Measurements from ENCODE around the gene NFKBIL1.
"Not testable (repeated sequence)": the region's sequence is repeated elsewhere in the genome, so short reads cannot be mapped to it uniquely, and the experiment has no call there.

The NFKBIL1 gene, protein sequence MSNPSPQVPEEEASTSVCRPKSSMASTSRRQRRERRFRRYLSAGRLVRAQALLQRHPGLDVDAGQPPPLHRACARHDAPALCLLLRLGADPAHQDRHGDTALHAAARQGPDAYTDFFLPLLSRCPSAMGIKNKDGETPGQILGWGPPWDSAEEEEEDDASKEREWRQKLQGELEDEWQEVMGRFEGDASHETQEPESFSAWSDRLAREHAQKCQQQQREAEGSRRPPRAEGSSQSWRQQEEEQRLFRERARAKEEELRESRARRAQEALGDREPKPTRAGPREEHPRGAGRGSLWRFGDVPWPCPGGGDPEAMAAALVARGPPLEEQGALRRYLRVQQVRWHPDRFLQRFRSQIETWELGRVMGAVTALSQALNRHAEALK

DNA sequence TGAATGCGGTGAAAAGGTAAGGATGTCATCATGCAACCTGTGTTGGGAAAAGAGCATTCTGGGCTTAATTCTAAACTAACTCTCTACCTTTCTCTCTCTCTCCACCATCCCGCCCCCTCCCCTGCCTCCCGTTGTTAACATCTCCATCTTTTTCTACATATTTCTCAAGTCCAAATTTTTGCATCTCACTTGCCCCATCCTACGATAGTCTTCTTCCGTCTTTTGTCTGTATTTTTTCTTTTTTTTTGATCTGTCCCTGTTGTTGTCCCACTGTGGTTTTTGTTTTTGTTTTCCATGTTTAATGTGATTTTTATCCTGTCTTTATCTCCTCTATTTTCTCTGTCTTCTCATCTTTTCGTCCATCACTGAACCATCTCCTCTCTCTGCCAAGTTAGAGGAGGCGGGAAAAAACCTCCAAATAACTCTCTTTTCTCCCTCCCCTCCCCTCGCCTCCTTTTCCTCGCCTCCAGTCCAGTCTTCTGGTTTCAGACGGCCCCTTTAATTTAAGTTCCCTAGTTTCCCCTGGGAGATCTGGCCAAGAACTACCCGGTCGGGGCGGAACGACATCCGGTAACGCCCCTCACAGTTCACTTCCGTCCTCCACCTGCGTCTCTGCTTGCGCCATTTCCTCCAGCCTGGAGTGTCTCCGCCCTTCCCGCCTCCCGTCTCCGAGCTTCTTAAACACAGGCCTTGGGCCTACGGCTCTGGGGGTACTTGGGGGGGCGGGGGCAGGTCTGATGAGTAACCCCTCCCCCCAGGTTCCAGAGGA lies at the start of gene NFKBIL1:
TSS of gene NFKBIL1 (plus strand) at position 651 of the 769 bp plus-strand sequence. CDS start at position 738, 87 bp downstream.
- peak; percentile 88 for DNase-seq

DNA sequence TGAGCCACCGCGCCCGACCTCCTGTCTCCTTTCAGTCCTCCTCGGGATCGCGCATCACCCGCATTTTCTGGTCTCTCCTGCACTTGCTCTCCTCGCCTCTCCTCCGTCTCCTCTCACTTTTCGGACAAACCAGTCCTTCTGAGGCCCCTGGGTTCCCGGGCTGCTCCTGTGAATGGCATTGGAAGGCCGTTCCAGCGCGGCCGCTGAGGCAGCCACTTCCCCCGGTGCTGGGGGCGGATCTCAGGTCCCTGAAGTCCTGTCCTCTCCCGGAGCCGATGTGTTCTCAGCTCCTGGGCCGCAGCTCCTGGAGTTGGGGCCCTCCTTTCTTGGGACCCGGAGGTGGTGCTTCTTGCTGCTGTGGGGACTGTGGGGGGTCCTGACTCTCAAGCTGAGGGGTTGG lies 48.7 kb upstream of the NFKBIL1 start:
- DNase-seq = no peak

DNA sequence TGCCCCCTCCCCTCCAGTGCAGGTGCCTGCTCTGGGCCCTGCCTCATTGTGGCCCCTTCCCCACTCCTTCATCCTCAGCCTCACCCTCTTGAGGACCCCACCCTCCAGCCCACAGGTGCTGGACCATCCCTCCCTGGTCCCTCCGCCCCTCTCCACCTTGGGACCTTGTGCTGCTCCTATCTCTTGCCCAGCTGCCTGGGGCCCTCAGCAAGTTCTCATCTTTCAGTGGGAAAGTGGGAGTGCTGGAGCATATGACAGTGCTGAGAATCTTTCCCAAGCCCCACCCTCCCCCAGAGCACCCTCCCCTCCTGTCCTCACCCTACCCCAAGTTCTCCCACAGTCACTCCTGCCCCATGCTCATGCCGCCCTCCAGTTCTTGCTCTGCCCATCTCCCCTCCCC lies 47.8 kb upstream of the NFKBIL1 start:
- not testable (repeated sequence) for DNase-seq

DNA sequence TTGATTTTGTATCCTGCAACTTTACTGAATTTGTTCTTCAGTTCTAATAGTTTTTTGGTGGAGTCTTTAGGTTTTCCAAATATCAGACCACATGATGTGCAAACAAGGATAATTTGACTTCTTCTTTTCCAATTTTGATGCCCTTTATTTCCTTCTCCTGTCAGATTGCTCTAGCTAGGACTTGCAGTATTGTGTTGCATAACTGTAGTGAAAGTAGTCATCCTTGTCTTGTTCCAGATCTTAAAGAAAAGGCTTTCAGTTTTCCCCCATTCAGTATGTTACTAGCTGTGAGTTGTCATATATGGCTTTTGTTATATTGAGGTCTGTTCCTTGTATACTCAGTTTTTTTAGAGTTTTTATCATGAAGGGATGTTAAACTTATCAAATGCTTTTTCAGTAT lies 44.8 kb upstream of the NFKBIL1 start:
- DNase-seq = no peak

DNA sequence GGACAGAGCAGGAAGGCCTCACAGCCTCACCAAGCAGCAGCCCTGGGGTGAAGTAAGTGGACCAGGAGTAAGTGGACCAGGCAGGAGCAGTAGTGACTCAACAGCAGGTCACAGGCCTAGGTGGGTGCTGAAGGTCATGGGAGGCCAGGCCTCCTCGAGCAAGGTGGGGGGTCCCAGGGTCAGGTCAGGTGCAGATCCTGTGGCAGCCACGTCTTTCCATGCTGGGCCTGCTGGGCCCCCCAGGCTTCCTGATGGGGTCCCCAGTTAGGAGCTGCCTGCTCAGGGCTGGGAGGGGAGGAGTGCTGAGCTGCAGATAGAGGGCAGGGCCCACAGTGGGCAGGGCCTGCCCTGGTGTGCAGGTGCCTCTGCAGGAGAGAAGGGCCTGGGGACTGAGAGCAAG lies 38.4 kb upstream of the NFKBIL1 start:
- DNase-seq = not testable (repeated sequence)

DNA sequence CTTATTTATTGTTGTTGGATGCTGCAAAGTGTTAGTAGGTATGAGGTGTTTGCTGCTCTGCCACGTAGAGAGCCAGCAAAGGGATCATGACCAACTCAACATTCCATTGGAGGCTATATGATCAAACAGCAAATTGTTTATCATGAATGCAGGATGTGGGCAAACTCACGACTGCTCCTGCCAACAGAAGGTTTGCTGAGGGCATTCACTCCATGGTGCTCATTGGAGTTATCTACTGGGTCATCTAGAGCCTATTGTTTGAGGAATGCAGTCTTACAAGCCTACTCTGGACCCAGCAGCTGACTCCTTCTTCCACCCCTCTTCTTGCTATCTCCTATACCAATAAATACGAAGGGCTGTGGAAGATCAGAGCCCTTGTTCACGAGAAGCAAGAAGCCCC lies 37.4 kb upstream of the NFKBIL1 start:
- DNase-seq = no peak

DNA sequence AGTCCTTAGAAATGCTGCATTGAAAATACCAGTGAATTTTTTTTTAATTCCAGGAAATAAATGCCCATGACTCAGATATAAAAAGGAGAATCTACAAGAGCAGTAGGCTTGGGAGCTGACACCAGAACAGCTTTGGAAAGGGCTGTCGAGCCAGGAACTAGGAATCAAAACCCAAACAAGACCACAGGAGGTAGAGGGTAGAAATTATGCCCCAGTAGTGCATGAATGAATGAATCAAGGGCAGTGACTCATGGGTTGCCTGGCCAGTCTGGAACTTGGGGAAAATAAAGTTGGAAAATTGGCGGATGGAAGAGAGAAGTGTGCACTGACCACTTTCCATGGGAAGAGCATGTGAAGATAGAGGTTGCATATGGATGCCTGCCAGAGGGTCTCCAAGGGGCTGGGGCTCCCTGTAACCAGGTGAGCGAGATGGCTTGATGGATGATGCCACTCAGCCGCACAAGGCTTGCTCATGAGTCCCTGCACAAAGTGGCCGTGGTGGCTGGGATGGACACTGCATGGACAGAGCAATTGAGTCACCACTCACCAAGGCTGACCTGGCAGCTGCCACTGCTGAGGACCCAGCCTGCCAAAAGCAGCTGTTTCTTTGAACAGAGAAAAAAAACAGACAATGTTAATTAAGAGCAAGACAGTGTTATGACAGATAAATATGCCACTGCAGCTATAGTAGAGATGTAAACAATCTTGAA lies 33.8 kb upstream of the NFKBIL1 start:
- no peak for DNase-seq

DNA sequence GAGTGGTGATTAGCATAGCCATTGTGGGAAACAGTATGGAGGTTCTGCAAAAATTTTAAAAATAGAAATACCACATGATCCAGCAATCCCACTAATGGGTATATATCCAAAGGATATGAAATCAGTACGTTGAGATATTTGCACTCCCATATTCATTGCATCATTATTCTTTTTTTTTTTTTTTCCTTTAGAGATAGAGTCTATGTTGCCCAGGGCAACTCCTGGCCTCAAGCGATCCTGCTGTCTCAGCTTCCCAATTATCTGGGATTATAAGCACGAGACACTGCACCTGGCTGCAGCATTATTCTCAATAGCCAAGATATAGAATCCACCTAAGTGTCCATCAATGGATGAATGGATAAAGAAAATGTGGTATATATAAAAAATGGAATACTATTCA lies 25.6 kb upstream of the NFKBIL1 start:
- no peak for DNase-seq

DNA sequence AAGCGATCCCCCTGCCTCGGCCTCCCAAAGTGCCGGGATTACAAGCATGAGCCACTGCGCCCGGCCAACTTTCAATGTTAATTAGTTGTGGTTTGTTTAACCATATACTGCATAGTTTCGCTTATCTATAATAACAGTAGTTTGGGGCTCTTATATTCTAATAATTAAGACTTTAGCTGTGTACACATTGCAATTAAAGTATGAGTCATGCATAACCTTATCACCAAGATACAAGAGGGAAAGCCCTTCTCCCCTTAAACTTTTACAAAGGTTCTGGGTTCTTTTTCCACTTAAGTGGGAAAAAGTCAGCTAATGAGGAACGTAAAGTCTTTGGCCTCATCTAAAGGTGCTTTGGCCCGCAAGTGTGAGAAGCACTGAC lies 21.9 kb upstream of the NFKBIL1 start:
- DNase-seq = no peak

DNA sequence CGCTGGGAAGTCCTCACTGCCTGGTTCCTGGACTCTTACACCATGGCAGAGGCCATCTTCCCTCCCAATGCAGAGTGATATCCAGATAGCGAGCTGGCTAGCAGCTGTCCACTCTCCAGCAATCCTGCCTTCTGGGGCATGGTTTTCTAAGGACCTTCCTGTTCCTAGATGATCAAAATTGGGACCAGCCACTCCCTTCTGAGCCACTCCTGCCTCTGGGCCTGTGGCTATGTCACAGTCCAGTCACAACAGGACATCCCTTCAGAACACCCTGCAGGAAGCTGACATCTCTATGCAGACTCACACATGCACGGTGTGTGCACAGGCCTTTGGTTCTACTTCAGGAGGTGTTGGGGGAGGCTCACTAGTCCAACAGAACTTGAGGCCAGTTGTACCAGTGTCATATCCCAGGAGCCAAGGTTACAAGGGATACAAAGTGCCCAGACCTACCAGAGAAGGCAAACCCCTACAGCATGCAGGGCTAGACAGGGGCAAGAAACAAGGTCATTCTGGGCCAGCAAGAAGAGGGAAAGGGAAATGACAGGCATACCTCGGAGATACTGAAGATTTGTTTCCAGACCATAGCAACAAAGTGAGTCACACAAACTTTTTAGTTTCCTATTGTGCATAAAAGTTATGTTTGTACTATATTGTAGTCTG lies 21.3 kb upstream of the NFKBIL1 start:
- no peak for DNase-seq

DNA sequence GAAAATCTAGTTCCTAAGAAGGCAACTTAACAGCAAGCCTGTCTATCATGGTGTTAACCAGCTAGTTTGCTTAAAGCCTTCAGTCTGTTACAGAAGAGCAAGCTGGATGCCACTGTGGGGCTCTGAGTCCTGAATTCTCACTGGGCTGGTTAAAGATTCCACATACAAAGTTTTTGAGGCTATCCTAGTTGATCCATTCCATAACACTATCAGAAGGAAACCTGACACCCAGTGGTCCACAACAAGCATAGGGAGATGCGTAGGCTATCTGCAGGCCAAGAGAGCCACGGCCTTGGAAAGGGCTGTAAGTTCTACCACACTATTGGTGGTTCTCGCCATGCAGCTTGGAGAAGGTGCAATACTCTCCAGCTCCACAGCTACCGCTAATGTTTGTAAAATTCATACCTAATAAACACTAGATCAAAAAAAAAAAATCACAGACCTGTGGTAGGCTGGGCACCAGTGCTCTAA lies 19.1 kb upstream of the NFKBIL1 start:
- DNase-seq = no peak

DNA sequence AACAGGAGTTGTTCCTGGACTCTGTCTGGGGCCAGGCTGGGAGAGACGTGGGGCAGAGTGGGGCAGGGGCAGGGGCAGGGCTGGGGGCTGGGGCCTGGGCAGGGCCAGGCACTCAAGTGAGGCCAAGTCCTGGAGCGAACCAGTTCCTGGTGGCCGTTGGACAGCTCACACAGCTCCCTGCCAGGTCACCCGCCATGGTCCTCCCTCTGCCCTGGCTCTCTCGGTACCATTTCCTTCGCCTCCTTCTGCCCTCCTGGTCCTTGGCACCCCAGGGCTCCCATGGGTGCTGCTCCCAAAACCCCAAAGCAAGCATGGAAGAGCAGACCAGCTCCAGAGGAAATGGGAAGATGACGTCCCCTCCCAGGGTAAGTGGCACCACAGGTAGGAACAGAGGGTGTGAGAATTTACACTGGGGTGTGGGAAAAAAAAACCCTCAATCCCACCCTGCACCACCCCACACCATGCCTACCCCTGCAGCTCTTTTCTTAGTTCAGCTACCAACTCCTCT lies 18.5 kb upstream of the NFKBIL1 start, which contains the start of gene MCCD1:
TSS of gene MCCD1 (plus strand) at position 142 of the 508 bp plus-strand sequence. CDS start at position 195, 53 bp downstream.
- DNase-seq = no peak

DNA sequence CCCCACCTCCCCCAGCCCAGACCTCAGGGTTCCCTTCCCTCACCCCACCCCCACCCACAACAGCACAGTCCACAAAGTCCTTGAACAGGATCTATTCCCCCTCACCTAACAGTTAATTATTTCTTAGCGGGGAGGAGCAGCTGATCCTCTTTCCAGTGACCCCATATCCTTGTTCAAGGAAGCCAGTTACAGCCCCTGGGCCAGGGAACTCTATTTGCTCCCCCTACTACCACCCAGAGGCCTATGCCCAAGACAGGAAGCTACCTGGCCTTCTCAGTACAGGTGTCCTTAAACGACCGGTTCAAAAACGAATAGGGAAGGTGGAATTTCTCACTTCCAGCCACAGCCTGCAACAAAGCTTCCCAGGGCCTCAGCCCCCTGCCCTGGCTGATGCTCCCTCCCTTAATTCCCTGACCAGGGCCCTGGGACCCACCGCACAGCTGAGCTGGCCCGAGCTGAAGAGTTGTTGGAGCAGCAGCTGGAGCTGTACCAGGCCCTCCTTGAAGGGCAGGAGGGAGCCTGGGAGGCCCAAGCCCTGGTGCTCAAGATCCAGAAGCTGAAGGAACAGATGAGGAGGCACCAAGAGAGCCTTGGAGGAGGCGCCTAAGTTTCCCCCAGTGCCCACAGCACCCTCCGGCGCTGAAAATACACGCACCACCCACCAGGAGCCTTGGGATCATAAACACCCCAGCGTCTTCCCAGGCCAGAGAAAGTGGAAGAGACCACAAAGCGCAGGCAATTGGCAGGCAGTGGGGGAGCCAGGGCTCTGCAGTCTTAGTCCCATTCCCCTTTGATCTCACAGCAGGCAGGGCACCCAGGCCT lies 17.9 kb upstream of the NFKBIL1 start:
- DNase-seq = no peak

DNA sequence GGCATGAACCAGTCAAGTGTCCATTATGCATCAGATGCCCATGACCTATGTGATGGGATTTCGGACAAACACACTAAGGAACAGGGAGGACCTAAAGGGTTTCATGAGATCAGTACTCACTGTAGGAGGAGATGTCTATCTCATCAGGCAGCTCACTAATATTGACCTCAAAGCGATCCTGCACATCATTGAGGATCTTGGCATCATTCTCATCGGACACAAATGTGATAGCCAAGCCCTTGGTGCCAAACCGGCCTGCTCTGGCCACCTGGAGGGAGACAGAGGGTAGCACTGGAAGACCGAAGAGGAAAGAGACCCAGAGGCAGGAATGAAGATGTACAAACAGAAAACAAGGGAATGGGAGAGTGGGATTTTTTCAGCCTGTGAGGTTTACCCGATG lies 16.7 kb upstream of the NFKBIL1 start:
- DNase-seq = no peak

DNA sequence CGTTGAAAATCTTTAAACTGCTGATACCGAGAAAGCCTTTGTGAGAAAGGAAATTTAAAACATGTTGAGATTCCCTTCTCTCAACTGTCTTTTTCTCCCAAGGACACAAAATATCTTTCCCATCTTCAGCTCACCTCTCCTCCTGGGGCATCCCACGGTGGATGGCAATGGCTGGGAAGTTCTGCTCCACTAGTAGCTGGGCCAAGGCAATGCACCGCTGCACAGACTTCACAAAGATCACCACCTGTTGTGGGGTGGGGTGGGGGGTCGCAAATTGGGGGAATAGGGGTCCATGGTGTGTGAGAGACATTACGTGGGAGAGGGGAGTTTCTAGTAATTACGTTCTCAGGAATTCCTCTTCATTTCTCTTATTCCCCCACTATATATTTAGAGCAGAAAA lies 16.2 kb upstream of the NFKBIL1 start:
- DNase-seq = no peak

DNA sequence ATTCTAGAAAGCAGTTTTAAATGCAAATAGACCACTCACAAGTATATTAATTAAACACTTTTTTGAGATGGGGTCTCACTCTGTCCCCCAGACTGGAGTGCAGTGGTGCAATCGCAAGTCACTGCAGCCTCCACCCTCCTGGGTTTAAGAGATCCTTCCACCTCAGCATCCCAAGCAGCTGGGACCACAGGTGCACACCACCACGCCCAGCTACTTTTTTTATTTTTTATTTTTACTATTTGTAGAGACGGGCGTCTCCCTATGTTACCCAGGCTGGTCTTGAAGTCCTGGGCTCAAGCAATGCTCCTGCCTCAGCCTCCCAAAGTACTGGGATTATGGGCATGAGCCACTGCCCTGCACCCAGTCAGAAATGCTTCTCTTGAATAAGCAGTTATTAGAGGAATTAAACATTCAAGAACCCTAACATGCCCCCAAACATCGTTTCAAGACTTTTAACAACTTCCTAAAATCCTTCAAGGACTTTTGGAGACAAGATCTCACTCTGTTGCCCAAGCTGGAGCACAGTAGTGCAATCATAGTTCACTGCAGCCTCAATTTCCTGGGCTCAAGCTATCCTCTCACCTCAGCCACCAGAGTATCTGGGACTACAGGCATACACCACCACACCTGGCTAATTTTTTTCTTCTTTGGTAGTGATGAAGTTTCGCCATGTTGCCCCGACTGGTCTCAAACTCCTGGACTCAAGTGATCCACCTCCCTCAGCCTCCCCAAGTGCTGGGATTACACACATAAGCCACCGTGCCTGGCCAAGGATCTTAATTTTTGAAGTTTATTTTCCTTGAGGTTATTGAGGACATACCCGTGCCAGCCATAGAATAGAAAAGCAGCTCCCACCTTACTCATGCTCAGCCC lies 15.4 kb upstream of the NFKBIL1 start:
- no peak for DNase-seq

DNA sequence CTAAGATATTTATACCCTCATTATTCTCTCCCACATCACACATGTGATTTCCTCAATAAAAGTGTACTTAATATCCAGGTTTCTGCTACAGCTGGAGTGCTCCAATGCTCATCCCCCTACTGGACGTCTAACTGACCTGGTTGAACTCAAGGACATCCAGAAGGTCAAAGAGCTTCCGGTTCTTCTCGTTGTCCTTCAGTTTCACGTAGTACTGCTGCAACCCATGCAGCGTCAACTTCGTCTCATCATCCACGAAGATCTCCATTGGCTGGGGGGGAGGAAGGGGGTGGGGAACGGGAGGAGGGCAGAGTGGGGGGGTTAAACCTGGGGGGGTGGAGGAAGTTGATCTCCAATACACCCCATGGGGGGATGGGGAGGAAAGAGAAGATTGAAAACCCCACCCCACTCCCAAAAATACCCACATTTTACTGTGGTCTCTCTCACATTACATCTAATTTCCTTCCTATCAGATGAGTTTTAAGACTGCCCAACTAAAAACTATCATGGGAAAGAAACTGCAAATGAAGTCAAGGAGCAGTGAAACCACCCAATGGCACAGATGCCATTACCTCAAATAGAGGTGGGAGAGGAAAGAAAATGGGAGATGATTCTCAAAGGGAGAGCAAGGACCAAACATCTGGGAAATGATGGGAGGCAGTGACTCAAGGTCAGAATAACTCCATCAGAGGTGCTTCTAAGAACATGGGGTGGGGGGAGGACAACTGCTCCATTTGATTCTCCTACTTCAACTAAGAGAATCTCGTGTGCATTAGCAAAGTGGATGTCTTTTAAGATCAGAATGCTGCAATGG lies 14.6 kb upstream of the NFKBIL1 start:
- no peak for DNase-seq

DNA sequence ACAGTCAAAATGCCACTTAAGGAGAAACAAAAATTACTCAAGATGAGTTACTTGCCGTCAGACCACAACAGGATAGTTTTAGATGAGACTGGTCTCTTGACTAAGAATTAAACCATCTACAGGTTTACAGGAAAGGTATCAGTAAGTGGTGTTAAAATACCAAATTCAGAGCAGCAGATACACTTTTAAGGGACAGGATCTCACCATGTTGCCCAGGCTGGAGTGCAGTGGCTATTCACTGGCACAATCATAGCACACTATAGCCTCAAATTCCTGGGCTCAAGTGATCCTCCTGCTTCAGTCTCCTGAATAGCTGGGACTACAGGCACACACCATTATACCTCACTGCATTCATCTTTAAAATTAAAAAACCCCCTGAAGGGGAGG lies 14.0 kb upstream of the NFKBIL1 start:
- DNase-seq = no peak

DNA sequence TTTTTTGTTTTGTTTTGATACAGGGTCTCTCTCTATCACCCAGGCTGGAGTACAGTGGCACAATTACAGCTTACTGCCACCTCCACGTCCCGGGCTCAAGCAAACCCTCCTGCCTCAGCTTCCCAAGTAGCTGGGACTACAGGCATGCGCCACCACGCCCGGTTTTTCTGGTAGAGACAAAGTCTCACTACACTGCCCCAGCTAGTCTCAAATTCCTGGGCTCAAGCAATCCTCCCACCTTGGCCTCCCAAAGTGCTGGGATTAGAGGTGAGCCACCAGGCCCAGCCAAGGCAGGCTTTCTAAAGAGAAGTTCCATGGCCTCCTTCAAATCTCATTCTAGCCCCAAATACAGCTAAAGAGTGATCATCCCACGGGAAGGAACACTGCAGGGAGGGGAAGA lies 13.4 kb upstream of the NFKBIL1 start:
- DNase-seq = no peak

DNA sequence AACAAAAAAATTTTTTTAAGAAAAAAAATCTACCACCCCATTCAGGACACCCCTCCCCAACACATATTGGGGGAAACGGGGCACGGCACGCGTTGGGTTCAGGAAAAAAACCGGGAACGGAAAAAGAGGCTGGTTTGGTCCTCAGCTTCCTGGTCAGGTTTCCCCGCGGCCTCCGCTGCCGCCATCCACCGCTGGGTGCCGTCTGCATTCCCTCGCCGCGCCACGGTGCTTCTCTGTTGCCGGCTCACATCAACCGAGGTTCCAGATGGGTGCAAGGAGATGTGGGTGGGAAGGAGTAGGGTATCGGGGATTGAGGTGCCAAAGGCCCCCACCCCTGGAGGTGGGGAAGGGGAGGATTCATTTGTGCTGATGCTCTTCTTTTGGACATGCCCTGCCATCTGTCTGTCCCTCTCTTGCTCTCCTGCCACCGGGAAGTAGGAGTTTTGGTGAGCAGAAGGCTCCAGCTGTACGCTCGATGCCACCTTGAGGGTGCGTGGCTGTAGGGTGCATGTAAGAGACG lies 12.8 kb upstream of the NFKBIL1 start:
- no peak for DNase-seq

All from stimulated activated CD4-positive, alpha-beta T cell treated with anti-CD3 and anti-CD28 coated beads, Interleukin-4, amount 100 ng/mL, for 1 hour (primary cell).